T-cell (primary cell): Measurements from ENCODE around the gene TPGS2. TPM values are rescaled to one million over a fixed set of nuclear protein-coding genes. Genes with fewer than 3 reads are reported as not detected.

Experiments
- ATAC-seq, 4 experiments: fragments of 200-7000 bp in 3 of 4; fragments of 150-1000 bp in 1 of 4; cut with Tn5 transposase; replicated peaks in 1 of 4; 1 replicate in 3 of 4; 2 replicates in 1 of 4; pipeline ENCODE4 v1.10.0; 2021; ENCODE audit warnings: moderate library complexity in 3 of 4, mild to moderate bottlenecking in 2 of 4, moderate number of reproducible peaks in 1 of 4
- CTCF ChIA-PET, 2 donors: fragments of 300-600 bp; sonication (Branson Sonifier 250); formaldehyde crosslinking; loops; one replicate each; lab custom pipeline; 2022; ENCODE audit warnings: antibody characterized with exemption in 2 of 2; lab: Charles Lee
- POLR2A ChIA-PET, 2 donors: fragments of 300-600 bp; sonication (Branson Sonifier 250); formaldehyde crosslinking; loops; one replicate each; lab custom pipeline; 2022; ENCODE audit warnings: antibody characterized with exemption in 2 of 2; lab: Charles Lee
- DNase-seq, 35 experiments: peaks; one replicate each; pipeline versions ENCODE4 v3.0.0 to v3.0.0-alpha.2; 2013 to 2023
- H3K27ac ChIP-seq: one replicate; pipeline ENCODE4 v1.5.1; 2013; ENCODE audit warnings: low read length
- H3K27me3 ChIP-seq, 2 experiments: replicated peaks in 1 of 2; 1 replicate in 1 of 2; 2 replicates in 1 of 2; pipeline versions ENCODE4 v1.6.1 to v1.7.0; 2013; ENCODE audit warnings: low read length in 1 of 2, mixed read lengths in 1 of 2; ENCODE audit not compliant: control insufficient read depth in 2 of 2, insufficient read depth in 2 of 2; ENCODE audit errors: extremely low read depth in 1 of 2
- H3K36me3 ChIP-seq, 2 donors: 1 replicate in 1 of 2; 2 replicates in 1 of 2; pipeline versions ENCODE4 v1.6.1 to v1.7.0; 2013; ENCODE audit warnings: low read length in 1 of 2; ENCODE audit not compliant: control insufficient read depth in 2 of 2, insufficient read depth in 1 of 2; ENCODE audit errors: extremely low read depth in 1 of 2
- H3K4me1 ChIP-seq, 2 experiments: 1 replicate in 1 of 2; 2 replicates in 1 of 2; pipeline versions ENCODE4 v1.6.1 to v1.7.0; 2013; ENCODE audit warnings: low read length in 2 of 2, mixed read lengths in 1 of 2; ENCODE audit not compliant: insufficient read depth in 2 of 2, control insufficient read depth in 1 of 2; ENCODE audit errors: extremely low read depth in 1 of 2
- H3K4me3 ChIP-seq, 2 donors: 1 replicate in 1 of 2; 2 replicates in 1 of 2; pipeline versions ENCODE4 v1.5.1 to v1.7.0; 2013; ENCODE audit warnings: mild to moderate bottlenecking in 2 of 2, low read length in 1 of 2, moderate library complexity in 1 of 2; ENCODE audit not compliant: control insufficient read depth in 1 of 2; ENCODE audit errors: extremely low read depth in 1 of 2
- H3K9me3 ChIP-seq: 2 replicates; pipeline ENCODE4 v1.7.0; 2013
- H3K27ac Mint-ChIP-seq, 2 donors: one replicate each; pipeline ENCODE4 v1.8.0; 2020 to 2021; ENCODE audit warnings: mild to moderate bottlenecking in 2 of 2, mixed read lengths in 2 of 2
- H3K27me3 Mint-ChIP-seq, 2 donors: one replicate each; pipeline ENCODE4 v1.8.0; 2021 to 2022; ENCODE audit warnings: mixed read lengths in 2 of 2
- H3K36me3 Mint-ChIP-seq: one replicate; pipeline ENCODE4 v1.8.0; 2021; ENCODE audit warnings: mixed read lengths
- H3K4me1 Mint-ChIP-seq, 3 donors: one replicate each; pipeline ENCODE4 v1.8.0; 2020 to 2022; ENCODE audit warnings: mixed read lengths in 3 of 3, mild to moderate bottlenecking in 1 of 3
- H3K4me3 Mint-ChIP-seq, 3 donors: one replicate each; pipeline ENCODE4 v1.8.0; 2020 to 2022; ENCODE audit warnings: mild to moderate bottlenecking in 3 of 3, mixed read lengths in 3 of 3, moderate library complexity in 3 of 3
- H3K9me3 Mint-ChIP-seq, 3 donors: one replicate each; pipeline ENCODE4 v1.8.0; 2020 to 2022; ENCODE audit warnings: mixed read lengths in 3 of 3
- WGBS: methylation state at CpG from one replicate; pipeline ENCODE4 v1.1.5; 2013; ENCODE audit warnings: missing lambda C conversion rate; ENCODE audit not compliant: insufficient coverage; 5-methylcytosine and 5-hydroxymethylcytosine counted together
- total RNA-seq, 35 experiments: library from RNA in 6 of 35; stranded (reverse) in 6 of 35; fragments of 120-200 nt in 1 of 35; gene quantifications; one replicate each; pipeline versions ENCODE4 v1.2.1 to v1.2.4 and lab custom pipeline; 2013 to 2026

TPGS2 gene
- total RNA-seq, 5 donors from 2014 or later (not counting 1 experiment from before 2014, with no cell fraction given) = 31.7 to 46.9 (median 46.2) TPM

DNA sequence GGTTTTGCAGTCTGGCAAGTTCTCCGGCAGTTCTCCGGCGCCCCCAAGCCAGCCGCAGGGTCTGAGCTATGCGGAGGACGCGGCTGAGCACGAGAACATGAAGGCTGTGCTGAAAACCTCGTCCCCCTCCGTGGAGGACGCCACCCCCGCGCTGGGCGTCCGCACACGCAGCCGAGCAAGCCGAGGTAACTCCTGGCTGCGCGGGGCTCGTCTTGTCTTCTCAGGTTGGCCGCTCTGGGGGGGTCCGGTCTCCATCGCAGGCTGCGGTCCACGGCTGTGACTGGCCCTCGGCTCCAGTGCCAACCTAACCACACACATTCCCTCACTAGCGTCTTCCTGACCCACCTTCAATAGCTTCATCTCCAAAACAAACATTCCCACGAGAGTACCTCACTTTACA, 68.2 kb downstream of the TPGS2 start:
- ChIA-PET POLR2A (no interaction called here), CTCF (no interaction called here)
- no peak for ATAC-seq
- Mint-ChIP-seq H3K27me3 (peaks cover 7 to 16% of the 10 kb centered on the region in 2 donors), H3K4me3 (no peak overlapping the region), H3K27ac (no peak overlapping the region), H3K4me1 (no peaks in the 10 kb centered on the region), H3K36me3 (no peaks in the 10 kb centered on the region), H3K9me3 (peaks cover 0 to 4% (median 0%) of the 10 kb centered on the region in 3 donors)
- no peaks in the 10 kb centered on the region for H3K9me3 ChIP-seq
- H3K27ac ChIP-seq = no peak overlapping the region
- no peaks in the 10 kb centered on the region for H3K36me3 ChIP-seq
- no peak for DNase-seq
- no peaks in the 10 kb centered on the region for H3K4me1 ChIP-seq
- 94% methylated on average over 25 of the region's 29 CpGs for WGBS
- H3K27me3 ChIP-seq = peaks cover 0 to 4% of the 10 kb centered on the region in 2 experiments
- H3K4me3 ChIP-seq = no peak overlapping the region

DNA sequence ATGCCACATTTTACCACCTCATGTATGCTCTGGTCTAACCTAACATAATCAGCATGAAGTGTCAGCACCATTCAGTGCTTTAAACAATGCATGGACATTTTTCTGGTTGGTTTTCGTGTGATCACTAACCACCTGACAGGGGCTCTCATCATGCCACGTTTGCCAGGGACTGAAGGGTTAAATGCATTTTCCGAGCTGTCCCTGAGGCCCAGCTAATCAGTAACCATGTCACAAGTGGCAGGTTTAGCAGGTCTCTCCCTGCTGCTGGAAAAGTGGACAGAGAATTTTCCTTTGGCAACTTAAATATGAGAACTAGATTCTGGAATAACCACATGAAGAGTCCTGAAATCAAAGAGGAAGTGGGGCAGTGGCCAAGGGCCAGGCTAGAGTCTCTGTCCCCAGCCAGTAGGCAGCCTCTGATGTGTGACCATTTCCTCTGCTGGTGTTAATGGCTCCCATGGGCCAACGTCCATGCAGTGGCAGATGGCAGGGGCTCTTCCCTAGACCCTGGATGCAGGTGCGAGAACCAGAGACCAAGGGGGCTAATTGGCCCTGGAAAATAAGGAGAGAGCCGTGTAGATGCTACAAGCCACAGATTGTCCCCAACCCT, 69.5 kb downstream of the TPGS2 start:
- ChIA-PET CTCF (no interaction called here), POLR2A (no interaction called here)
- Histone ChIP-seq H3K4me1 (no peaks in the 10 kb centered on the region), H3K9me3 (no peaks in the 10 kb centered on the region), H3K36me3 (no peaks in the 10 kb centered on the region), H3K4me3 (no peak overlapping the region), H3K27me3 (peaks cover 0 to 4% of the 10 kb centered on the region in 2 experiments), H3K27ac (no peak overlapping the region)
- ATAC-seq (no peak), DNase-seq (no peak)
- Mint-ChIP-seq H3K4me3 (no peak overlapping the region), H3K9me3 (peaks cover 0 to 4% (median 0%) of the 10 kb centered on the region in 3 donors), H3K27ac (no peak overlapping the region), H3K4me1 (no peaks in the 10 kb centered on the region), H3K27me3 (peaks cover 7 to 16% of the 10 kb centered on the region in 2 donors), H3K36me3 (no peaks in the 10 kb centered on the region)
- 67% methylated on average over 5 of the region's 6 CpGs for WGBS

DNA sequence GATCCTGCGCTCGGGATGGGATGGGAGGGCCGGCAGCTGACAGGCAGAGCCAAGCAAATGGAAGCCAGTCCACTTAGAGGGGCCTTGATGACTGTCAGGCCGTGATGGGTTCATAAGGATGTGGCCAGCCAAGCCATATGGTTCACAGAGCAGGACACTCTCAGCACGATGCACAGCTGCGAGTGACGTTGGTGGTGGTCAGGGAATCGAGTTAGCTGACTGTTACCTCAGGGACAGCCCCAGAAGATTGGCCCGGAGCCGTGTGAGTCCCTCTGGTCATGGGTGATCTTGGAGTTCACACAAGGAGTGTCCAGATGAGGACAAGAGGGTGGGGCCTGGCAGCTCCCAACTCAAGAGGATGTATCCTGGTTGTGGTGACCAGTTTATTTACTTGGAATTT, 70.2 kb downstream of the TPGS2 start:
- CTCF ChIA-PET = no interaction called here
- Histone ChIP-seq H3K27ac (no peak overlapping the region), H3K4me3 (no peak overlapping the region), H3K4me1 (no peaks in the 10 kb centered on the region), H3K27me3 (peaks cover 0 to 4% of the 10 kb centered on the region in 2 experiments), H3K36me3 (no peaks in the 10 kb centered on the region), H3K9me3 (no peaks in the 10 kb centered on the region)
- Mint-ChIP-seq H3K4me1 (no peaks in the 10 kb centered on the region), H3K36me3 (no peaks in the 10 kb centered on the region), H3K27me3 (peaks cover 7 to 16% of the 10 kb centered on the region in 2 donors), H3K27ac (no peak overlapping the region), H3K4me3 (no peak overlapping the region), H3K9me3 (peaks cover 0 to 4% (median 0%) of the 10 kb centered on the region in 3 donors)
- POLR2A ChIA-PET = no interaction called here
- DNase-seq (no peak), ATAC-seq (peak in 1 of 4 experiments; percentile 16)
- WGBS = 86% methylated on average over 10 of the region's 10 CpGs

DNA sequence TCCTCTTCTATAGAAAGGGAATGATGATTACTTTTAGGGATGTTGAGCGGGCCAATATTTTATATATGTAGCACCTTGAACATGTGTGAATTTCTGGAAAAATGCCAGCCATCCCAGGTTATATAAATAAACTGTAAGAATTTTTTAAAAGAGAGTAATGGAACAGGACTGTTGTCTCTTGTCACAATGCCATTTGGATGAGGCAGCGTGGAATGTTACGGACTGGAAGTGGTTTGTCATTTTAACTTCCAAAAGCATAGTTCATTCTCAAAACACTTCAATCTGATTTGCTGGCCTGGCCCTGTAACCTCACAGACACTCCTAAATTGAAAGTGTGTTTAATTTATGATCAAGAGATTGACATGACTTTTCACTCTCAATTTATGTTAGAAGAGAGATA, 70.8 kb downstream of the TPGS2 start:
- Mint-ChIP-seq H3K27me3 (peaks cover 7 to 16% of the 10 kb centered on the region in 2 donors), H3K4me3 (no peak overlapping the region), H3K36me3 (no peaks in the 10 kb centered on the region), H3K27ac (no peak overlapping the region), H3K9me3 (peaks cover 0 to 4% (median 0%) of the 10 kb centered on the region in 3 donors), H3K4me1 (no peaks in the 10 kb centered on the region)
- no peaks in the 10 kb centered on the region for H3K4me1 ChIP-seq
- ChIA-PET CTCF (interaction anchor here in 1 of 2 donors (0.6 kb wide), 1 partner anchor 1422 kb away, joined by 4 read pairs; no protein-coding TSS in a partner anchor), POLR2A (no interaction called here)
- no peaks in the 10 kb centered on the region for H3K36me3 ChIP-seq
- no peak overlapping the region for H3K4me3 ChIP-seq
- no peak for DNase-seq
- no CpG with 5 or more reads among the region's 3 CpGs for WGBS
- no peak for ATAC-seq
- H3K27me3 ChIP-seq = peaks cover 0 to 4% of the 10 kb centered on the region in 2 experiments
- no peak overlapping the region for H3K27ac ChIP-seq
- H3K9me3 ChIP-seq = no peaks in the 10 kb centered on the region

DNA sequence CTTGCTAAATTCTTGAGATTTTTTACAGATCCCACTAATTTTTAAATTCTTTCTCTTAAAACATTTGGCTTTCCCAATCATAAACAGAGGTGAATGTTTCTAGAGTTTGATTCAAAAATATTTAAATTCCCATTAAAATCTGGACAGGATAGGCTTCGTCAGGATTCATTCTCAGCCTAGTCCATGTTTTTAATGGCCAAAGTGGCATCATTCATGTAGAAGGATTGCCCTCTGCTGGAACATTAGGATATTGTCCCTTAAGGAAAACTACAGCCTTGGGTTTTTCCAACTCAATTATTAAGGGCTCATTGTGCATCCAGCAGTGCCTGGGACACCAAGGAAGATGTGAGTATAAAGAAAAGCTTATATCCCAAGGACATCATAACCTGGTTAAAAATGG, 71.7 kb downstream of the TPGS2 start:
- H3K4me1 ChIP-seq = no peaks in the 10 kb centered on the region
- peaks cover 0 to 4% of the 10 kb centered on the region in 2 experiments for H3K27me3 ChIP-seq
- POLR2A ChIA-PET = no interaction called here
- Mint-ChIP-seq H3K27me3 (peaks cover 5 to 16% of the 10 kb centered on the region in 2 donors), H3K4me3 (no peak overlapping the region), H3K27ac (no peak overlapping the region), H3K36me3 (no peaks in the 10 kb centered on the region), H3K9me3 (peaks cover 0 to 4% (median 0%) of the 10 kb centered on the region in 3 donors), H3K4me1 (no peaks in the 10 kb centered on the region)
- no peak overlapping the region for H3K4me3 ChIP-seq
- DNase-seq = no peak
- CTCF ChIA-PET = no interaction called here
- ATAC-seq = no peak
- H3K36me3 ChIP-seq = no peaks in the 10 kb centered on the region
- H3K9me3 ChIP-seq = no peaks in the 10 kb centered on the region
- no peak overlapping the region for H3K27ac ChIP-seq
- no CpG with 5 or more reads among the region's 1 CpG for WGBS

DNA sequence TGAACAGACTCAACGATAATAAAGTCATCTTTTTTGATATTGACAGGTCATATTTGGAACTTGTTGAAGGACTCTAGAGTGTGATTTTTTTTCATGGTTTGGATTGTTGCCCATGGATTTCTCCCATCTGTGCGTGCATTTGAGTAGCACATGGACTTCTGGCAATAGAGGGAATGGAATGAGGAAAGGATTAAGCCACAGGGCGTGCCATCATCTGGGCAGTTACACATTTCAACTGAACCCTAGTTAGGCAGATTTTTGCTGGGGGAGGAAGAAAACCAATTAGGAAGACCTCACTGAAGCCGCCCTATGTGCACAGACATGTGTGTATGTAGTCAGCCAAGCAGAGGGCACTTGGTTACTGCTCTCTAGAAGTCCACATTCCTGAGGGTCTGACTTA, 72.6 kb downstream of the TPGS2 start:
- no peak for ATAC-seq
- no peaks in the 10 kb centered on the region for H3K9me3 Mint-ChIP-seq
- Histone ChIP-seq H3K36me3 (no peaks in the 10 kb centered on the region), H3K9me3 (no peaks in the 10 kb centered on the region), H3K4me3 (no peak overlapping the region), H3K4me1 (no peaks in the 10 kb centered on the region), H3K27me3 (peaks cover 0 to 4% of the 10 kb centered on the region in 2 experiments), H3K27ac (no peak overlapping the region)
- DNase-seq = no peak
- no peak overlapping the region for H3K27ac Mint-ChIP-seq
- H3K4me1 Mint-ChIP-seq = no peaks in the 10 kb centered on the region
- H3K36me3 Mint-ChIP-seq = no peaks in the 10 kb centered on the region
- no peak overlapping the region for H3K4me3 Mint-ChIP-seq
- POLR2A ChIA-PET = no interaction called here
- WGBS = 83% methylated on average over 3 of the region's 4 CpGs
- CTCF ChIA-PET = no interaction called here
- H3K27me3 Mint-ChIP-seq = peaks cover 3 to 15% of the 10 kb centered on the region in 2 donors
